SIG-M5 treated with dmso at 0.1 percent for 504 hours (cell line): Measurements from ENCODE around the gene CCDC12.
A peak's percentile ranks its signal among the peaks of the same experiment; 100 is the strongest.

Source experiments
- DNase-seq: peaks from one replicate; lab custom pipeline; 2025; ENCODE audit not compliant: unreplicated experiment; lab: John Stamatoyannopoulos, UW

Gene CCDC12

GRCh38 chr3:46895761-46896160 is 80.8 kb downstream of the CCDC12 start:
- DNase-seq = no peak

GRCh38 chr3:46895204-46895660 is 81.3 kb downstream of the CCDC12 start:
- peak; percentile 26 for DNase-seq

GRCh38 chr3:46894256-46894655 is 82.3 kb downstream of the CCDC12 start:
- no peak for DNase-seq

- no peak for DNase-seq
Measured at GRCh38 chr3:46893763-46894162, 82.8 kb downstream of the CCDC12 start.

GRCh38 chr3:46893146-46893748 is 83.3 kb downstream of the CCDC12 start:
- DNase-seq = no peak

GRCh38 chr3:46892285-46893145 is 84.0 kb downstream of the CCDC12 start:
- no peak for DNase-seq

- no peak for DNase-seq
Measured at GRCh38 chr3:46891132-46891531, 85.4 kb downstream of the CCDC12 start.

GRCh38 chr3:46890132-46890531 is 86.4 kb downstream of the CCDC12 start:
- DNase-seq = no peak

- no peak for DNase-seq
Measured at GRCh38 chr3:46889381-46890110, 87.0 kb downstream of the CCDC12 start.

- no peak for DNase-seq
Measured at GRCh38 chr3:46888705-46889104, 87.8 kb downstream of the CCDC12 start.

- DNase-seq = no peak
Measured at GRCh38 chr3:46887980-46888494, 88.5 kb downstream of the CCDC12 start.

GRCh38 chr3:46885612-46886011 is 90.9 kb downstream of the CCDC12 start:
- DNase-seq = no peak

GRCh38 chr3:46884929-46885328 is 91.6 kb downstream of the CCDC12 start:
- DNase-seq = no peak

GRCh38 chr3:46884427-46884826 is 92.1 kb downstream of the CCDC12 start:
- no peak for DNase-seq

GRCh38 chr3:46883830-46884185 is 92.7 kb downstream of the CCDC12 start:
- no peak for DNase-seq

- DNase-seq = no peak
Measured at GRCh38 chr3:46883054-46883829, 93.3 kb downstream of the CCDC12 start.

- no peak for DNase-seq
Measured at GRCh38 chr3:46882377-46883053, 94.0 kb downstream of the CCDC12 start.

- DNase-seq = no peak
Measured at GRCh38 chr3:46881596-46882376, 94.8 kb downstream of the CCDC12 start.

GRCh38 chr3:46880884-46881595 is 95.5 kb downstream of the CCDC12 start:
- DNase-seq = no peak
